Left ventricle myocardium inferior (tissue), 1 donor: ENCODE measurements around the gene STXBP5L. TPM values are rescaled to one million over a fixed set of nuclear protein-coding genes. Genes with fewer than 3 reads are reported as not detected.

Experiments
- DNase-seq: peaks from one replicate; pipeline ENCODE4 v3.0.0-alpha.2; 2020
- H3K27ac ChIP-seq: fragments of 200-600 bp; replicated peaks from 2 replicates; pipeline ENCODE4 v1.8.0; 2021
- H3K27me3 ChIP-seq: fragments of 200-600 bp; 2 replicates; pipeline ENCODE4 v1.8.0; 2021; ENCODE audit warnings: low read depth
- H3K36me3 ChIP-seq: fragments of 200-600 bp; 2 replicates; pipeline ENCODE4 v1.8.0; 2021
- H3K4me1 ChIP-seq: fragments of 200-600 bp; 2 replicates; pipeline ENCODE4 v1.8.0; 2021
- H3K4me3 ChIP-seq: fragments of 200-600 bp; 2 replicates; pipeline ENCODE4 v1.8.0; 2021; ENCODE audit warnings: mild to moderate bottlenecking, moderate library complexity
- H3K9me3 ChIP-seq: fragments of 200-600 bp; replicated peaks from 2 replicates; pipeline ENCODE4 v1.8.0; 2021
- intact Hi-C: fragments of 100-400 bp; cut with micrococcal nuclease; formaldehyde crosslinking; loops from one replicate; pipeline ENCODE4 v1.11.0; 2022
- total RNA-seq: library from RNA; stranded (reverse); fragmentation: NEBNext Ultra II Directional; extraction: Animal tissue kit (Norgen Biotek cat#: 25700); gene quantifications from one replicate; pipeline ENCODE4 v1.2.1, GENCODE V29; 2021
- TF ChIP-seq, protein P1 (sequence below): fragments of 200-600 bp; IDR thresholded peaks from 2 replicates; pipeline ENCODE4 v1.8.0; 2021; ENCODE audit warnings: antibody characterized with exemption, mild to moderate bottlenecking, borderline replicate concordance
- donor health status: DM: no; HTN: yes; CAD: no; lungs with severe emphysema.

The STXBP5L gene
- total RNA-seq, 1 donor from 2014 or later = not detected

- no peak for DNase-seq
- intact Hi-C loops = no loop called here
- no peaks in the 10 kb centered on the region for H3K4me1 ChIP-seq
- no peaks in the 10 kb centered on the region for H3K9me3 ChIP-seq
- no peaks in the 10 kb centered on the region for H3K27me3 ChIP-seq
- no peak overlapping the region for H3K4me3 ChIP-seq
- H3K36me3 ChIP-seq = no peaks in the 10 kb centered on the region
- TF ChIP-seq, protein P1, sequence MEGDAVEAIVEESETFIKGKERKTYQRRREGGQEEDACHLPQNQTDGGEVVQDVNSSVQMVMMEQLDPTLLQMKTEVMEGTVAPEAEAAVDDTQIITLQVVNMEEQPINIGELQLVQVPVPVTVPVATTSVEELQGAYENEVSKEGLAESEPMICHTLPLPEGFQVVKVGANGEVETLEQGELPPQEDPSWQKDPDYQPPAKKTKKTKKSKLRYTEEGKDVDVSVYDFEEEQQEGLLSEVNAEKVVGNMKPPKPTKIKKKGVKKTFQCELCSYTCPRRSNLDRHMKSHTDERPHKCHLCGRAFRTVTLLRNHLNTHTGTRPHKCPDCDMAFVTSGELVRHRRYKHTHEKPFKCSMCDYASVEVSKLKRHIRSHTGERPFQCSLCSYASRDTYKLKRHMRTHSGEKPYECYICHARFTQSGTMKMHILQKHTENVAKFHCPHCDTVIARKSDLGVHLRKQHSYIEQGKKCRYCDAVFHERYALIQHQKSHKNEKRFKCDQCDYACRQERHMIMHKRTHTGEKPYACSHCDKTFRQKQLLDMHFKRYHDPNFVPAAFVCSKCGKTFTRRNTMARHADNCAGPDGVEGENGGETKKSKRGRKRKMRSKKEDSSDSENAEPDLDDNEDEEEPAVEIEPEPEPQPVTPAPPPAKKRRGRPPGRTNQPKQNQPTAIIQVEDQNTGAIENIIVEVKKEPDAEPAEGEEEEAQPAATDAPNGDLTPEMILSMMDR = no peak
- no peak overlapping the region for H3K27ac ChIP-seq
Measured at GRCh38 chr3:121414924-121415323, 506.9 kb downstream of the STXBP5L start.

DNA sequence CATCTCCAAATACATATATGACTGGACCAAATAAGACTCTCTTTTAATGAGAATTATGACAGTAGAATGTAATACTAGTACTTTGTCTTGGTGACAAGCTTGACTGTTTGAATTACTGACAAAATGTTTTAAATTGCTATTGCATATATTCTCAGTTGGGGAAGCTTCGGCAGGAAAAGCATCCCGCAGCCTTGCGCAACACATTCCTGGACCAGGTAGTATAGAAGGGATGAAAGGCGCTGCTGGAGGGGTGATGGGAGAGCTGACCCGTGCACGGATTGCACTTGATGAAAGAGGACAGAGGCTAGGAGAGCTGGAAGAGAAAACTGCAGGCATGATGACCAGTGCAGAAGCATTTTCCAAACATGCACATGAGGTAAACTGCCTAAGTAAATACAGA is 510.2 kb downstream of the STXBP5L start:
- DNase-seq = no peak
- Histone ChIP-seq H3K27ac (no peak overlapping the region), H3K9me3 (no peaks in the 10 kb centered on the region), H3K36me3 (no peaks in the 10 kb centered on the region), H3K4me3 (no peak overlapping the region), H3K4me1 (no peaks in the 10 kb centered on the region), H3K27me3 (no peaks in the 10 kb centered on the region)
- intact Hi-C loops = no loop called here
- TF ChIP-seq, protein P1 = no peak

DNA sequence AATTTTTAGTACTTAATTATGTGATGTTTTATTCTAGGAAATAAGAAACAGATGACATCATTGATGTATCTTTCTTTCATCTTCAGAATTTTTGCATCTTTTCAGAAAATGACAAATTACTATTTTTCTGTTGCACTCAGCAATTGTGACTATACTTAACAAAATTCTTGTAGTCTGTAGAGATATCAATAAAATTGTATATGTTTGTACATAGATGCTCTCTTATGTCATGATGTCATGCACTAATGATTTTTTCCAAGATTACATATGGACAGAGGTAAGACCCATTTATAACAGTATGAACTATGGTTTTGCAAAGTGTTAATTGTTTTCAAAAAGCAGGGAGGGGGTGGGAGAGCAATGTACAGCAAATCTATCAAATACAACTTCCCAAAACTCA is 516.5 kb downstream of the STXBP5L start:
- no peak overlapping the region for H3K4me3 ChIP-seq
- TF ChIP-seq, protein P1 = no peak
- no peak overlapping the region for H3K27ac ChIP-seq
- no peaks in the 10 kb centered on the region for H3K36me3 ChIP-seq
- H3K27me3 ChIP-seq = no peaks in the 10 kb centered on the region
- intact Hi-C loops = no loop called here
- H3K4me1 ChIP-seq = no peaks in the 10 kb centered on the region
- no peak for DNase-seq
- no peaks in the 10 kb centered on the region for H3K9me3 ChIP-seq

DNA sequence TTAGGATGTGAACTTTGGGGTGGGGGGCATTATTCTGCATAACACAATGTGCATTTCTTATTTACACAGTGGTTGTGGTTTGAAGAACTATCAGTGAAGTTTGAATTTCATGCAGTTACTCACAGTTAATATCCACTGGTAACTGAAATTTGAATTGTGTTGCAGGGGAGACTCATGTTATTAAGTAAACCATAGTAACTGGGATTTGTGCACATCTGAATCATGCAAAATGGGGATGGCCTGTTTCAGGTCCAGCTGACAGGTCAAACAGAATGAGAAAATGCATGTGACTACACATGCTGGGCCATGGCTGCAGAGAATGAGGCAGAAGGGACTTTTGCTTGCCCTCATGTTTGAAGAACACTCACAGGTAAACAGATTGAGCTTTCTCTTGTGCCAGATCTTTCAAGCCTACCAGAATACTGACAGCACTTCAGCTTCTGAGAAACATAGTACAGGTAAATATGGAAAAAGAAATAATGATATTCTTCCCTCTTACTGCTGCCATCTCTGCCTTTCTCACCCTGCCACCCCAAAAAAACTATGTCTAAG is 522.7 kb downstream of the STXBP5L start:
- intact Hi-C loops = no loop called here
- Histone ChIP-seq H3K4me3 (no peak overlapping the region), H3K4me1 (no peaks in the 10 kb centered on the region), H3K36me3 (no peaks in the 10 kb centered on the region), H3K27ac (no peak overlapping the region), H3K27me3 (no peaks in the 10 kb centered on the region), H3K9me3 (no peaks in the 10 kb centered on the region)
- DNase-seq = no peak
- TF ChIP-seq, protein P1 = no peak

DNA sequence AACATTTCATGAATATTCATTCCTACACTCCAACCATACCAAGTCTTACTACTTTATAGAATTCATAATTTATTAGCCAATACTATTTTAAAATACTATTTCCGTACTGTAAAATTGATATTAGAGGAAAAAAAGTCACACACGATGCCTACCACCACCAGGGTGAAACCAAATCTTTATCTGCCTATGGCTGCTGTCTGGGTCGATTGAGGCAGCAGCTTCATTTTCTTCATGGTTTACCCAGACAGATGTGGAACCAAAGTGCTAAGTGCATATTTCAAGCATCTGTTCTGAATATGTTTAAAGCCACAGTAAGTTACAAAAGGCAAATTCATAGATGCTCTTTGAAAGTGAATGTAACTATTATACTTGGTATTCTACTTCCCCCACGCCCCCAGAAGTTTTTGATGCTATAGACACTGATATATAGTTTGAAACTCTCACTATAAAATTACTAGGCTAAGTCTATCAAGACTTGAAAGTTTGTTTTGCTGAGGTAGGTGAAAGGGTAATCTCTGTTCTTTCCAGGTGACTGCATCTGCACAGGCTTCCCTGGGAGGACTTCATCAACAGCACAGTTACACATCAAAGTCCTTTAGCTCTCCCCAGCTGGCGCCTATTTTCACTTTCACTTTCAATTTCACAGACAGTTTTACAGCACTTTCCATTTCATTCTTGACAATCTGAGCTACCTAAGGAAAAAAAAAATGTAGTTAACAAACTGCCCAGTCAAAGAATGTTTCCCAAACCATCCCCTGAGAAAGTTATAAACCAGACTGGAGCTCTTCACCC is 523.9 kb downstream of the STXBP5L start:
- H3K9me3 ChIP-seq = no peaks in the 10 kb centered on the region
- no peak for DNase-seq
- intact Hi-C loops = no loop called here
- TF ChIP-seq, protein P1 = no peak
- H3K4me3 ChIP-seq = peak overlapping the region; percentile 54
- H3K36me3 ChIP-seq = no peaks in the 10 kb centered on the region
- H3K27me3 ChIP-seq = no peaks in the 10 kb centered on the region
- H3K4me1 ChIP-seq = no peaks in the 10 kb centered on the region
- H3K27ac ChIP-seq = no peak overlapping the region
